Suppressor macrophage (primary cell): ENCODE results near the gene KIRREL3.

ENCODE experiments used
- DNase-seq, 4 experiments: peaks; one replicate each; pipeline ENCODE4 v3.0.0-alpha.2; 2020 to 2022

KIRREL3 gene

DNA sequence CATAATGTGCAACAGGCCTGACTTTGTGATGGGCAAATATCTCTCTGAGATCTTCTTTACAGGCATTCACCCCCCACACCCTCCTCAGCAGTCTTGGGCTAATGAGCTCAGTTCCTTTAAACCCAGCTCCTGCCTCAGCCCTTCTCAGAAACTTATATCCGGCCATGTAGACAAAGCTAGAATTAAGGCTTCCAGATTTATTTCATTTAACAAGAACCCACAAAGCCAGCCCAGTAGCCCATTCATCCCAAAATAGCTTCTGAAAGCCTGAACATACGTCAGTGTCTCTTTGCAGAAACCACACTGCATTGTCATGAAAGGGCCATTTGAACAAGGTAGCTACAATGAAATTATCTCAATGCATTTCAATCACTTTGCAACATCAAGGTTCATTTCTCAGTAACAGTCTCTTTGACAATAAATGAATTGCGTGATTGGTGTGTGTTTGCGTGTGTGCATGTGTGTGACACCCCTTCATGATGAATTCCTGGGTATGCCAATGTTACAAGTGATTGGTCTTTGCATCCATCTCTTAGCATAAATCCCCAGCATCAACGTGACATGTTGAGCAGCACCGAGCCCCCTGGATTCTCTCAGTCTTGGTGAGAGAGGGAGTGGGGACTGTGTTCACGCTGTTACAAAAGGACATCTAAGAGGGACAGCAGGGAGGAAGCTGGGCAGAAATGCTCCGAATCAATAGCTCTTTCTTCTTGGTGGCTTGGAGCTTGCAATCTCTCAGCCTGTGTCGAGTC lies 299.6 kb downstream of the KIRREL3 start:
- no peak for DNase-seq

DNA sequence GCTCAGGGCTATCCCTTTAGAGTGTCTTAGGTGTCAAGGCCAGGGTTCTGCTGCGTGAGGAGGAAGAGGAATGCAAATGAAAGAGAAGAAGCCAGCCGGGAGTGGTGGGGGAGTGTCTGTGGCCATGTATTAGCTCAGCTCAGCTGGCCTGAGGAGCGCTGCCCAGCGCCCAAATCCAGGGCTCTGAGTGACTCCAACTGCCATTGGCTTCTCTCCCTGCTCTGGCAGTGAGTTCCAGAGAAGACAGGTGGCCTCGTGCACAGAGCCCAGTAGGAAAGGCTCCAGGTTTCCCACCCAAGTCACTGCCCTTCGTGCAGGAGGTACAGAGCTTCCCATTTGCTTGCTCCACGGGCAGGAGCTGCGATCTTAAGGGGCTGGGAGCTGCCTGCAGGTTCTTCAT lies 302.0 kb downstream of the KIRREL3 start:
- DNase-seq = no peak

DNA sequence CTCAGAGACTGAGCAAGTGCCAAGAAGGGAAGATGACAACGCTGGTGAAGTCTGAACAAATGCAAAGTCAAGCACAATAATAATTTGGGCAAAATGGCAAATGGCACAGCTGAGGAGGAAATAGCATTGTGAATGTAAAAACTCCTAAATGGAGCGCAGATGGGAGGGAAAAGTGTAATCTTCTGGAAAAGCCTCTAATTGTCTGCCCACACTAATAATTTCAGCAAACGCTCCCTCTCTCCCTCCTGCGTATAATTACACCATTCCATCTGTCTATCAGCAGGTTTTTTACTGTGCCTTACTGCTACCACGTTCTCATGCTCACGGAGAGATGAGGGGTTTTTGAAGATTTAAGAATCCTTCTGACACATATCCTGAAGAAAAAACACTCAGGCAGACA lies 302.6 kb downstream of the KIRREL3 start:
- DNase-seq = no peak

DNA sequence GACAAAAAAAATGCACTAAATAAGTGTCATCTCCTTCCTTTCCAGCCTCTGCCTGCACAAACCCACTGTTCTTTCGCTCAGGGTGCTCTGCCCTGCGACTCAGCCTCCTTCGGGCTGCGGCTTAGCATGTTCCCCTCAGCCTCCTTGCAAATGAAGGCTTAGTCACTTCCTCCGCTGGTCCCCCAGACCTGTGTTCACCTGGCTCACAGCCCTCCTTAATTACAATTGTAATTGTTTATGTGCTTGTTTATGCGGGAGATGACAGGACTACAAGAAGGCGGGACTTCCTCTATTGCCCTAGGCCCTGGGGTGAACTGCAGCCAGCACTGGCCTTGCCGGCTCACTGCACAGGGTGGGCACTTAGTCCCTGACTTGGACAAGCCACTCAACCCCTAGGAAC lies 303.6 kb downstream of the KIRREL3 start:
- no peak for DNase-seq

DNA sequence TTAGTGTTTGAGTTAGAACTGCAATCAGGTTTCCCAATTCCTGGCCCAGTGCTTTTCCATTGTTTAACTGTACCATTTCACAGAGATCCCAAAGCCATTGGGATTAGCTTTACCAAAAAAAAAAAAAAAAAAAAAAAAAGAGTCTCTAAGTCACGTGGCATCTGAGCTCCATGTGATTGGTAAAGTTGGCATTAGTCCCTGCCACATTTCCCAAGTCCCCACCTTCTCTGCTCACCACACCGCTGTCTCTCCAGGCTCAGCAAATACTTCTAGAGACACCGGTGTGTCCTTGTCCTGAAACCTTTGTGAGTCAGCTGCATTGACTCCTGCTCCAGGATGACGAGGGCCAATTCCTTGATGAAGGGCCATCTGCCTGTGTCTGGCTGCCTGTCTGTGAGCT lies 305.3 kb downstream of the KIRREL3 start:
- no peak for DNase-seq

DNA sequence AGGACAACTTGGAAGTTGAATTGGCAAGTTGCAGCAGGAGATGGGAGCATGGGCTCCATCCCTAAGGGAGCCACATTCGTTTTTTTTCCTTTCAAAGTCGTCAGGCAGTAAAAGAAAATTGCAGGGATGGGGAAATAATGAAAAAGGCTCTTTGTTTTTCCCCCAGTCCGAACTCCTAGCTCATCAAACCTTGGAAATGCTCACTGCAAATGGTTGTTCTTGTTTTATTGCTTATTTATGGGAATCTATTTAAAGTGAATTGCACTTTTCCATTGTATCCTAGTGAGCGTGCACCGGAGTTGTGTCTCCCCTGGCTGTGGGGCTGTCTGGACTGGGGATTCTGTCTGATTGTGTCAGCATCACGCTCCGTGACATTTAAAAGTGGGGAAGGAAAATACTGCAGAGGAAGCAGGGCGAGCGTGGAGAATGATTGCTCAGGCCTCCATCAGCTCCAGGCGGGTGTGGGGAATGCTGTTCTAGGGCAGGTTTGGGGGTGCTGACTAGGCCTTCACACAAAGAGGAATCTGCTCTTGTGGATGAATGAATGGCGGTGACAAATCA lies 306.4 kb downstream of the KIRREL3 start:
- DNase-seq = no peak

DNA sequence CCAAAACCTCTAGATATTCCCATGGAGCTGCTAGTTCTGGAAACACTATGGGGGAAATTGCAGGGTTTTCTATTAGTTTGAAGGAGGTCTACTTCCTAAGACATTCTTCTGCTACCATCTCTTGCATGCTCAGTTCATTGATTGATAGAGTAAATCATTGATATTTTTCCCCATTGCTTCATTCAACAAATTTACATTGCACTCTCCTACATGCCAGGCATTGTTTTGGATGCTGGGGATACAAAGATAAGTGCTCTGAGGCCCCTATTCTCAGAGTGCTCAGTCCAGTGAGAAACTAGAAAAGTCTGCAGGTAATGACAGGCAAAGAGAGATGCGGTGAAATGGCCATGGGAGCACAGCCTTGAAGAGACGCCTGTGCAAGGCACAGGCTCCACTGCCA lies 313.1 kb downstream of the KIRREL3 start:
- DNase-seq = no peak

DNA sequence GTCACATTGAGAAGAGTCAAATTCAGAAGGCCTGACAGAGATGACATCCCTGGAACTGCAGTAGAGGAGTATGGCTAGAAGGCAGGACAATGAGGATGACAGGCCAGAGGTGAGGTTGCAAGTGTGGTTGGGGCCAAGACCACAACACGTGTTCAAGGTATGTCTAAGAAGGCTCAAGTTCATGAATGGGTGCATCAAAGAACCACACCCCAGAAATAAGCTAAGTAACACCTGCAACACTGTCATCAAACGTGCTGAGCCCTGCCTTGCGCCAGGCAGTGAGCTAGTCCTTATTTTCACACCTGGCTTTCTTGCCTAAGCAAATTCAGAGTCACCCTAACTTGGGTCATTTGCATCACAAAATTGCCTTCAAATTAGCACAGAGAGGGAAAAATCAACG lies 313.6 kb downstream of the KIRREL3 start:
- no peak for DNase-seq

DNA sequence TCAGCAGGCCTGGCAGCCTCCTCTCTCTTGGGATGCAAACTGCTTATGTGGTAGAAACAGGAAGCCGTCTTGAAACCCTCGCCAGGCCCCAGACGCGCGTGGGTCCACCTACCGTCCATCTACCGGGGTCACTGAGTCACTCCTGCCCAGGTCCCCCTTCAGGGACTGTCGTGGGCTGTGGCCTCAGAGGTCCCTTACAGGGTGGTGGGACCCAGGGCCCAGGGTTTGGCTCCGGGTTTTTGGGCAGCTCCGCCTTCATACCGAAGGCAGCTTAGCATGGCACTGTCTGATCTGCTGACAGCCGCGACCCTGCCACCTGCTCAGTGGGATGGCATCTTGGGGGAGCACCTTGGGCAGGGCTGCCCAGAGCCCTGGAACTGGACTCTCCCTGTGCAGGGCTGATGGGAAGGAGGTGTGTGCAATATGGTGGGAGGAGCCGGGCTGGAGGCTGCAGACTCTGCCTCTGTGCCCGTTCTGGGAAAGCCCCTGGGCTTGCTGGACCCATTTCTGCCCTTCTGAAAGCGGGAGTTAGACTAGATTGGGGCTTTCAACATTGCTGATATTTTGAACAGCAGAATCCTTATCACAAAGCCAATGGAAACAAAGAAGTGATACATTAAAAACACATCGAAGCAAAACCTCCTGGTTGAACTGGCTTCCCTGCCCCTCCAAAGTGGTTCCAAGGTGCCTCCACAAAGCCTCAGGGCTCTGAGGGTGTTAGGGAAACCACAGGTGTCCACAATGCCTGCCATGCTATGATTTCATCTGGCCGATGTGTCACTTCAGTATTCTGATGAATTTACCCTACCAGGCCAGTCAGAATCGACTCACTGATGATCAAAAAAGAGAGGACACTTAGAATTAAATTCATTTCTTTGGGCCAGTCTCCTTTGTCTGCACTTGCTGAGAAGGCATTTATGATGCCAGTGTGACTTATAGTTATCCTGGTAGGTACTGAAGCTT lies 316.5 kb downstream of the KIRREL3 start:
- DNase-seq = no peak

DNA sequence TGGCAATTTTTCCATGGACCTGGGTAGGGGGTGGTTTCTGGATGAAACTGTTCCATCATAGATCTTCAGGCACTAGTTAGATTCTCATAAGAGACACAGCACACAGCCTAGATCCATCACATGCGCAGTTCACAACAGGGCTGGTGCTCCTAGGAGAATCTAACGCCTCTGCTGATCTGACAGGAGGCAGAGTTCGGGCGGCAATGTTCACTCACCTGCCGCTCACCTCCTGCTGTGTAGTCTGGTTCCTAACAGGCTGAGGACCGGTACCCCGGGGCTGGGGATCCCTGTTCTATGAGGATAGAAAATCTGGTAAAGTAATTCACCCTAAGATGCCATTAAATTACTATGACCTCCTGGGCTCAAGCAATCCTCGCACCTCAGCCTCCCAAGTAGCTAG lies 318.0 kb downstream of the KIRREL3 start:
- no peak for DNase-seq

DNA sequence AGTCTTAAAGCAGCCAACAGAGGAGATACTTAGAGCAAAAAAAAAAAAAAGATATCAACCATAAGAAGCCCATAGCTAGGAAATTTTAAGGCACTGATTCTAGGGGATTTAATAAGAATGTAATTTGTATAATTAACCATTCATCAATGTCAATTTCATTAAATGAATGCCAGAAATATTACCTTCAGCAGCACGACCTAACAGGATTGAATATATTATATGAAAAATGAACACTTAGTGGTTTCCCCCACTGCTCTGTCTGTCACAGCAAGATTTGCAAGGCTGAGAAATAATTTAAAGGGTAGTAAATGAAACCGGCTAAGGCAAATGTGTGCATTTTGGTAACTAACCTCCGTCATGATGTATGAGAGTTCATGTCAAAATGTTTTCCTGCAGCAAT lies 319.9 kb downstream of the KIRREL3 start:
- DNase-seq = no peak

DNA sequence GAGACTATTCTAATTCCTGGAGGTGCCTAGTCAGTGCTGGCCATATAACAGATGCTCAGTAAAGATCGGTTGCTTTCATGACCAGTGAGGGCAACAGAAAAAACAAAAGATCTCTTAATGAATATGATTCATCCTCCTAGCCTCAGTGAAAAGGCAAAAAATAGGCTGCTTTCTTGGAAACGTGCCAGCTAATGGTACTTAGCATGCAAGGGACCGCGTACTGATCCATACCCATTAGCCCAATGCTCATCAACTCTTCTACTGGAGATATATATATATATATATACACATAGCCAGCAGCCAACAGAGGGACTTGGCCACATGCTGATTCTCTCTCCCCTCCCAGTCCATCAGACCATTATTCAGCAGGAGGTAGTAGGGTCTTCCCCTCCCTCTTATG lies 320.4 kb downstream of the KIRREL3 start:
- no peak for DNase-seq

DNA sequence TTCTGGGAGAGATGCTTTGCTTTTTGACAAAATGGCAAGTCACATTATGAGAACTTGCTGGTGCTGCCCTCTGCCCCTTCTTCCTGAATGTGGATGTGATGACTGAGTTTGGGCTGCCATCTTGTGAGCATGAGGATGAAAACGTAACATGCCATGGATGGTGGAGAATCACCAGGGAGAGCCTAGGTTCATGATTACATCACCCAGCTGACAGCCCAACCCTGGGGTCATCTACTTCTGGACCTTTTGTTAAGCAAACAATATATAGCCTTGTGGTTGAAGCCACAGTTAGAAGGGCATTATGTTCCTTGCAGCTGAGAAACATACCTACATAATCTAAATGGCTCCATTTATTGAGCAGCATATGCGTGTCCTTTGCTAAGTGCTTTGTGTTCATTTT lies 321.5 kb downstream of the KIRREL3 start:
- no peak for DNase-seq

DNA sequence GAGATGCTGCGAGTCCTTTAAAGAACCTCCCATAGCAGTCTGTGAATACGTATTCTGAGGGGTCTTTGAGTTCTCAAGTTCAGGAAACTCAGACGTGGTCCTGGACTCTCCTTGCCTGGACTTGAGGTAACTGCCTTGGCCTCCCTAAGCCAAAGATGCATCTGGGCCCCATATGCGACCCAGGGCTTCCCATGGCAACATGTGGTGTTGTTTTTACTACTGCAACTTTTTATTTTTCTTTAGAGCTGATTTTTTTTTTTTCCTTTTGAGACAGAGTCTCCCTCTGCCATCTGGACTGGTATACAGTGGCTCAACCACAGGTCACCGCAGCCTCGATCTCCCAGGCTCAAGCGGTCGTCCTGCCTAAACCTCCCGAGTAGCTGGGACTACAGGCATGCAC lies 324.0 kb downstream of the KIRREL3 start:
- DNase-seq = no peak

DNA sequence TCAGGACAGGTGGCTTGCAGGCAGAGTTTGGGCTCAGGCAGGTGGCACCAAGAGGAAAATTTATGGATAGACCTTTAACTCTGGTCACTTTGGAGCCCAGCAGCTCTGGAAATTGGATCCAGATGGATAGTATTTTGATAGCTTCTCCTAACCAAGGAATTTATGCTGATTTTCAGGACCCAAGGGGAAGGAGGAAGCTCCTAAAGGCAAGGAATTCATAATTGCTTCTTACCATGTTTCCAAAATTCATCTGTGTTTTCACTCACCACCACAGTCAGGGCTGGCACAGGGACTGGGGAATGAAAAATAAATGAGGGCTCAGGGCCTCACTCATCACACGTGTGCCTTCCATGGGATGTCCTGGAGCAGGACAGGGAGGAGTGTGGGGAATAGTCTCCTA lies 327.3 kb downstream of the KIRREL3 start:
- DNase-seq = no peak

DNA sequence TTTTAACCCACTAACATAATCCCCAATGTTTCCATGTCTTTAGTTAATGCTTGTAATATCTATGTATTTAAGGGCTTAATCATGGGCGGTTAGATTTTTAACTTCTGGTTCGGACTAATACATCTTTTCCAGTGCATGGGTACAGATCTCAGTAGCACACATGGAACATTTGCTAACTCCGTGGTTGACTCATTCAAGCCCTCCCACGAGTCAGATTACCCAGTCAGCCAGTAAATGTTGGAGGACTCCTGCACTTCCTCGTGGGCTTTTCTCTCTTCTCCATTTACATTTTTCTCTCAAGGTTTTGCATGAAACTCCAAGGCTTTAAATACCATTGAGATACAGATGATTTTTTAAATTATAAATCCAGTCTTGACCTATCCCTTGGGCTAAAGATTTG lies 331.2 kb downstream of the KIRREL3 start:
- peak; percentile 5 to 36 (median 18) for DNase-seq

DNA sequence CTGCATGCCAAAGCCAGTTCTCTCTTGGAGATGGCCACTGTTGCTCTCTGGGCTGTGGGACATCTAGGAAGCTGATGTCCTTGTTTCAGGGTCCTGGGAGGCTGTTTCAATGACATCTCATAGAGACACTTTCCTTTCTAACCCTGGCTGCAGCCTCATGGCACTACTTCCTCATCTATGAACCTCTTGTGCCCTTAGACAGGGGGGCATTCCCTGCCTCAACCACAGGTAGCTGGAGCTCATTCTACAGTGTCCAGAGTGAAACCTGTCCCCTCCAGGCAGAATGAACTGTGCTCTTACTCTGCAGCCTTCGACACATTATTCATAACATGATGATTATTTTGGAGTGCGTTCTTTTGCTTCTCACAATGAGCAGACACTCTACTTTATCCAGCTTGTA lies 335.9 kb downstream of the KIRREL3 start:
- DNase-seq = no peak

DNA sequence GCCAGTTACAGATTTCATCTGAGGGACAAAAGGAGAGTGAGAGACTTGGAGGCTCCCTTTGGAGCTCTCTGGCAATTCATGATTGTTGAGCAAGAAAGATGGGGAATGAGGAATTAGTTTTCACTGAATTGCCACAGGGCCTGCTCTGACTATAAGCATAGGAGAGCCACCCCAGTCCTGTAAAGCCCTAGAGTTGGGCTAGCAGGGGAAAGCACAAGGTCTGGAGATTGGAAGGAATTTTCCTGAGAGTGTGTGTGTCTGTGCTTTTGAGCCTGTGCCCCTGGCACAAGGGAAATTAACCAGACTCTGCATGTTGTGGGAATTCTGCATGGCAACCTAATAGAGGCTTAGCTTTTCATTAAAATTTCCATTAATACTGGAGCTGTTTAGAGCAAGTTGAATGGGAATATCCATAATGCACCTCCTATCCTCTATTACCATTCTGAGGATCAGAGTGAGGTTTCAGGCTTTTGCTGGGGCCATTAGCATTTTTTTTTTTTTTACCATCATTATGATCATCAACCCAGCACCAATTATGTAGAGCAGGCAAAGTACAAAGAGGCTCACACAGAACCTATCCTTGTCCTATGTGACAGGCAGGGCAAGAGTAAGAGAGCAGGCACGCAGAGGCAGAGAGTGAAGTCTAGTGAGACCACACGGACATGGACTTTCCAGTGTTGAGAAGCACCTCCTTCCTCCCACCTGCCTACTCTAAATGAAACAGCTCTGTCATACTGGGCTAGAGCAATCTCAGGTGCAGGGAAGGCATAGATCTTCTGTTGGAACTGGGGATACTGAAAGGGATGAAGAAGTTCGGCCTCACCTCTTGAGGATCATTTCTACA lies 336.6 kb downstream of the KIRREL3 start:
- DNase-seq = no peak

DNA sequence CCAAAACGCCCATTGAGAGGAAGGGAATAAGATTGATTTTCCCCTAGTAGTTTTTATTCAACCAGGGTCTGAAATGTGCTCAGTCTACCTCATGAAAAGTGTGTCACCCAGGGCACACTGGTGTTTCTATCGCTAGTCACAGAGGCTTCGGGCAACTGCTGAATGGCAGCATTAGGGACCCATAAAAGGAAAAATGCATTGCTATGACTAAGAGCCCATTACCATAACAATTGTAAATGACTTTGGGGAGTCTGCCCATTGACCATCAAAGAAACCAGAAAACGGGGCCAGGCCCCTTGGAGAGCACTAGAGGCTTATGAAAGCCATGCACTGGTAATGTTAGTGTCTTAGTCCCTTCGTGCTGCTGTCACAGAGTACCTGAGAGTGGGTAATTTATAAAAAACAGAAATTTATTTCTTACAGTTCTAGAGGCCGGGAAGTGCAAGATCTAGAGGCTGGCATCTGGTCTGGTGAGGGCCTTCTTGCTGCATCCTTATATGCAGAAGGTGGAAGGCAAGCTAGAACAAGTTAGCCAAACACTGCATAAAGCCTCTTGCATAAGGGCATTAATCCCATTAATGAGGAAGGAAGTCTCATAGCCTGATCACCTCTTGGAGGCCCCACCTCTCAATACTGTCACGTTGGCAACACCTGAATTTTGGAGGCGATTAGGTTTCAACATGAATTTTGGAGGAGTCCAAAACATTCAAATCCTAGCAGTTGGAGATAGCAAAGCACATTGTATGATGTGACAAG lies 338.4 kb downstream of the KIRREL3 start:
- no peak for DNase-seq

DNA sequence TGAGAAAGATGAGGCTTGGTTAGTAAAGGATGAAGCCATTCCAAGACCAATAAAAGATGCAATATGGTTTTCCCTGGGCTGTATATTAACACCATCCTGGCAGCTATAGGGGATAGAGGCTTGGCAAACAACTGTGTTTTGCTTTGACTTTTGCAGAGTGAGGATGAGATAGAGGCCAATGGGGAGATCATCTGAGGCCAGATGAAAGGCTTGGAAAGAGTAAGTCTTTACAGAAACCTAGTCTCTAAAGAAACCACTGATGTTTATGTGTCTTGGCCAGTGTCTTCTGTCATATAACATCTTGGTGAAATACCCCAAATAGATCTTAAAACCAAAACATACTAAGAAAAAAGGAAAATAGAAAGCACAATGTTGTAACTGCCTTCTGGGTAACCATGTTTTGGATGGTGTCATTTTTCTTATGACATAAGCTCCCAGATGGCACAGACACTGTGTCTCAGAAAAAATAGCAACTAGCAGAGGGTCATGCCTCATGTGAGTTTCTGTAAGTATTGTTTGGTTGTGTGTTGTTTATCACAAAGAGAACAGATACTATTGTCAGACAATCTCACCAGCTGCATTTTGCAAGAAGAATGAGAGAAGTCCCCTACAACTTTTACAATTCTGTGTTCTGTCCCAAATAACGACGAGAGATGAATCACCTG lies 339.7 kb downstream of the KIRREL3 start:
- no peak for DNase-seq

DNA sequence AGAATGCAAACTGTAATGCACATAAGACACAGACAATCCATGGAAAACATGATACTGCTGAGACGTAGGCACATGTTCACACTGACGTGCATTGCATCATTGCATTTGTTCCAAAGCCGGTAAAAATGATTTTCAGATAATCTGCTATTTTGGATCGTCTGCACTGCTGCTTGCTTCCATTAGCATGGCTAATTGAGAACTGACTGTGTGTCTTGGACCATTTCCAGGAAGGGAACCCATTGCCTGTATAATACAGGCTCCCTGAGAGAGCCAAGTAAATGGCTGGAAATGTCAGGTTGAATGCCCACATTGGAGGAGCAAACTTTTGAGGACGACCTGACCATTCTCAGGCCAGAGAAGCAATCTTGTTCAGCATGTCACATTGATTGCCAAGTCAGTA lies 340.2 kb downstream of the KIRREL3 start:
- DNase-seq = no peak
